Measurements from ENCODE around the gene NR3C2. TPM values are rescaled to one million over a fixed set of nuclear protein-coding genes. Genes with fewer than 3 reads are reported as not detected.

NR3C2 gene
- total RNA-seq, 1 experiment from 2014 or later: 1.6 TPM

DNA sequence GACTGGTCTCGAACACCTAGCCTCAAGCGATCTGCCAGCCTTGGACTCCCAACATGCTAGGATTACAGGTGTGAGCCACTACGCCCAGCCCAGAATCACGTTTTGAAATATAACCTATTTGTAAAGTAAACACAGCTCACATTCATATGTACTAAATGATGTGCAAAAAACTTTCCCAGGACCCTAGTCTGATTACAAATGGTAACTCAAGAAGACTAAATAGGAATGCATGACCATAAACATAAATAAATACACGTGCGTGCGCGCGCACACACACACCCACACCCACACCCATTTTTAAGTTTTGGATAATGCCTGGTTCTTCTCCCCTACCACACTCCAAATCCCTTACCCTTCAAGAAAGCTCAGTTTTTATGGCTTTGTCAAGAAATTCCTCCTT lies 163.9 kb downstream of the NR3C2 start:
- TF ChIP-seq EZH2 (IDR thresholded peaks at IDR 0.05; ENCODE audit: borderline replicate concordance, low read depth, low read length, poor library complexity, severe bottlenecking): no peak
- TF ChIP-seq, protein P1, sequence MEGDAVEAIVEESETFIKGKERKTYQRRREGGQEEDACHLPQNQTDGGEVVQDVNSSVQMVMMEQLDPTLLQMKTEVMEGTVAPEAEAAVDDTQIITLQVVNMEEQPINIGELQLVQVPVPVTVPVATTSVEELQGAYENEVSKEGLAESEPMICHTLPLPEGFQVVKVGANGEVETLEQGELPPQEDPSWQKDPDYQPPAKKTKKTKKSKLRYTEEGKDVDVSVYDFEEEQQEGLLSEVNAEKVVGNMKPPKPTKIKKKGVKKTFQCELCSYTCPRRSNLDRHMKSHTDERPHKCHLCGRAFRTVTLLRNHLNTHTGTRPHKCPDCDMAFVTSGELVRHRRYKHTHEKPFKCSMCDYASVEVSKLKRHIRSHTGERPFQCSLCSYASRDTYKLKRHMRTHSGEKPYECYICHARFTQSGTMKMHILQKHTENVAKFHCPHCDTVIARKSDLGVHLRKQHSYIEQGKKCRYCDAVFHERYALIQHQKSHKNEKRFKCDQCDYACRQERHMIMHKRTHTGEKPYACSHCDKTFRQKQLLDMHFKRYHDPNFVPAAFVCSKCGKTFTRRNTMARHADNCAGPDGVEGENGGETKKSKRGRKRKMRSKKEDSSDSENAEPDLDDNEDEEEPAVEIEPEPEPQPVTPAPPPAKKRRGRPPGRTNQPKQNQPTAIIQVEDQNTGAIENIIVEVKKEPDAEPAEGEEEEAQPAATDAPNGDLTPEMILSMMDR (conservative IDR thresholded peaks at IDR 0.05; ENCODE audit: low read depth, low read length): no peak
- H3K4me3 ChIP-seq (ENCODE audit: low read depth, low read length, poor library complexity, severe bottlenecking): no peak overlapping the region
- H3K27ac ChIP-seq (ENCODE audit: low read depth, low read length, poor library complexity, severe bottlenecking): no peak overlapping the region
- DNase-seq (ENCODE audit: low spot score): no peak
- ChIA-PET CTCF (no interaction called here), POLR2A (ENCODE audit: low non-redundant PET) (no interaction called here)
- intact Hi-C loops (cut with micrococcal nuclease; ENCODE audit: unreplicated experiment): no loop called here
- no TSS peak for BruUV-seq (replicated peaks)
- H3K27me3 ChIP-seq (replicated peaks; ENCODE audit: insufficient read depth, low read depth, low read length, poor library complexity): no peaks in the 10 kb centered on the region
- H3K9me3 ChIP-seq (ENCODE audit: low read depth, low read length, poor library complexity, severe bottlenecking): no peaks in the 10 kb centered on the region
- no peaks in the 10 kb centered on the region for H3K36me3 ChIP-seq (ENCODE audit: insufficient read depth, low read length, poor library complexity, severe bottlenecking)
- no peaks in the 10 kb centered on the region for H3K4me1 ChIP-seq (ENCODE audit: insufficient read depth, low read length, poor library complexity, severe bottlenecking)

DNA sequence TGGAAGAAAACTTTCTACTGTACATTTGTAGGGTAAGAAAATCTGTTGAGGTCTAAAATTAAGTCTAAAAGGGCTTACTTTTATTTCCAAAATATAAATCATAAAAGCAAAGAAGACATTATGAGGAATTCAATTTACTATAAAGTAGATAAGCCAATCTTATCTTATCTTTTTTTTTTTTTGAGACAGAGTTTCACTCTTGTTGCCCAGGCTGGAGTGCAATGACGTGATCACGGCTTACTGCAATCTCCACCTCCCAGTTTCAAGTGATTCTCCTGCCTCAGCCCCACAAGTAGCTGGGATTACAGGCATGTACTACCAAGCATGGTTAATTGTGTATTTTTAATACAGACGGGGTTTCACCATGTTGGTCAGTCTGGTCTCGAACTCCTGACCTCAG lies 166.9 kb downstream of the NR3C2 start:
- intact Hi-C loops (cut with micrococcal nuclease; ENCODE audit: unreplicated experiment): no loop called here
- DNase-seq (ENCODE audit: low spot score): no peak
- TF ChIP-seq EZH2 (IDR thresholded peaks at IDR 0.05; ENCODE audit: borderline replicate concordance, low read depth, low read length, poor library complexity, severe bottlenecking): no peak
- TF ChIP-seq, protein P1 (conservative IDR thresholded peaks at IDR 0.05; ENCODE audit: low read depth, low read length): no peak
- Histone ChIP-seq H3K36me3 (ENCODE audit: insufficient read depth, low read length, poor library complexity, severe bottlenecking) (no peaks in the 10 kb centered on the region), H3K27ac (ENCODE audit: low read depth, low read length, poor library complexity, severe bottlenecking) (no peak overlapping the region), H3K4me3 (ENCODE audit: low read depth, low read length, poor library complexity, severe bottlenecking) (no peak overlapping the region), H3K27me3 (replicated peaks; ENCODE audit: insufficient read depth, low read depth, low read length, poor library complexity) (no peaks in the 10 kb centered on the region), H3K4me1 (ENCODE audit: insufficient read depth, low read length, poor library complexity, severe bottlenecking) (no peaks in the 10 kb centered on the region), H3K9me3 (ENCODE audit: low read depth, low read length, poor library complexity, severe bottlenecking) (no peaks in the 10 kb centered on the region)
- POLR2A ChIA-PET (ENCODE audit: low non-redundant PET): no interaction called here
- CTCF ChIA-PET: no interaction called here
- no TSS peak for BruUV-seq (replicated peaks)

DNA sequence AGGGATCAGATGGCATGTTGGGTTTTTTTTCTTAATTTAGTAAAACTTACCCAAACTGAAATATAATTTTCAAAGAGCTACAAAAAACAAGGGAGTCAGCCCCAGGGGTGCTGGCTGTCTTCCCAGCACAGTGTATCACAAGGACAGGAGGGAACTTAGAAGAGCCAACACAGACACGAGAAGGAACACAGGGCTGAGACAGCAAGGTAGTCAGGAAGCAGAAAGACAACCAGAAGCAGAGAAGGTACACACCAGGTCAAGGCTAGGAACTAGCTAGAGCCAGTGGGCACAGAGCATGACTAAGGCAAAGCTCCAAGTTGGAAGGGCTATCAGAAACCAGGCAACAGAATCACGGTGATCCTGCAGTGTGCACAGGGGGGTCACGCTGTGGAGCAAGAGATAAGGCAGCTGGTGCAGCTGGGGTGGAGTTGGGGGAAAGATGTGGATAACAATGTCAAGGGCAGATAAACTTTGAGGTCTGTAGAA lies 168.7 kb downstream of the NR3C2 start:
- Histone ChIP-seq H3K36me3 (ENCODE audit: insufficient read depth, low read length, poor library complexity, severe bottlenecking) (no peaks in the 10 kb centered on the region), H3K27ac (ENCODE audit: low read depth, low read length, poor library complexity, severe bottlenecking) (no peak overlapping the region), H3K4me3 (ENCODE audit: low read depth, low read length, poor library complexity, severe bottlenecking) (no peak overlapping the region), H3K9me3 (ENCODE audit: low read depth, low read length, poor library complexity, severe bottlenecking) (no peaks in the 10 kb centered on the region), H3K27me3 (replicated peaks; ENCODE audit: insufficient read depth, low read depth, low read length, poor library complexity) (no peaks in the 10 kb centered on the region), H3K4me1 (ENCODE audit: insufficient read depth, low read length, poor library complexity, severe bottlenecking) (no peaks in the 10 kb centered on the region)
- intact Hi-C loops (cut with micrococcal nuclease; ENCODE audit: unreplicated experiment): no loop called here
- ChIA-PET POLR2A (ENCODE audit: low non-redundant PET) (no interaction called here), CTCF (no interaction called here)
- no TSS peak for BruUV-seq (replicated peaks)
- peak; percentile 14 for DNase-seq (ENCODE audit: low spot score)
- no peak for TF ChIP-seq EZH2 (IDR thresholded peaks at IDR 0.05; ENCODE audit: borderline replicate concordance, low read depth, low read length, poor library complexity, severe bottlenecking)
- TF ChIP-seq, protein P1 (conservative IDR thresholded peaks at IDR 0.05; ENCODE audit: low read depth, low read length): no peak

Measured in A673 (cell line).